HepG2 (cell line): ENCODE measurements around the gene TUBB3. TPM values are rescaled to one million over a fixed set of nuclear protein-coding genes. Genes with fewer than 3 reads are reported as not detected.

Experiments used
- CEBPB ChIP-seq: IDR thresholded peaks from 2 replicates; pipeline ENCODE4 v1.6.1; 2011; ENCODE audit warnings: low read depth, low read length, improper control_type of control experiment, borderline replicate concordance
- E2F1 ChIP-seq: sonication (generic); formaldehyde crosslinking; IDR thresholded peaks from 2 replicates; pipeline ENCODE4 v1.5.0; 2020; ENCODE audit warnings: missing genetic modification reagents
- ETV6 ChIP-seq: sonication (generic); formaldehyde crosslinking; conservative IDR thresholded peaks from 2 replicates; pipeline ENCODE4 v1.4.0; 2020; ENCODE audit warnings: missing genetic modification reagents
- HNF1A ChIP-seq, 2 experiments: sonication (generic) in 1 of 2; formaldehyde crosslinking in 1 of 2; IDR thresholded peaks; 2 replicates each; pipeline versions ENCODE4 v1.4.0 to v1.6.1; 2016 to 2020; ENCODE audit warnings: borderline replicate concordance in 1 of 2, low read depth in 1 of 2, mild to moderate bottlenecking in 1 of 2, missing genetic modification reagents in 1 of 2
- HOXA5 ChIP-seq: sonication (generic); formaldehyde crosslinking; IDR thresholded peaks from 2 replicates; pipeline ENCODE4 v1.4.0; 2020; ENCODE audit warnings: missing genetic modification reagents
- MAFK ChIP-seq, 2 experiments: IDR thresholded peaks in 1 of 2; conservative IDR thresholded peaks in 1 of 2; 2 replicates each; pipeline ENCODE4 v1.6.1; 2011; ENCODE audit warnings: improper control_type of control experiment in 2 of 2, low read length in 2 of 2
- TBP ChIP-seq: sonication (generic); formaldehyde crosslinking; IDR thresholded peaks from 2 replicates; pipeline ENCODE4 v1.5.0; 2020; ENCODE audit warnings: missing genetic modification reagents
- ZNF136 ChIP-seq: sonication (generic); formaldehyde crosslinking; IDR thresholded peaks from 2 replicates; pipeline ENCODE4 v1.8.1; 2022; ENCODE audit warnings: low read depth, mild to moderate bottlenecking, moderate library complexity, missing genetic modification reagents
- ZNF18 ChIP-seq: sonication (generic); formaldehyde crosslinking; IDR thresholded peaks from 2 replicates; pipeline ENCODE4 v1.8.0; 2022; ENCODE audit warnings: mild to moderate bottlenecking, missing genetic modification reagents; ENCODE audit not compliant: insufficient replicate concordance
- ZNF318 ChIP-seq: sonication (generic); formaldehyde crosslinking; IDR thresholded peaks from 2 replicates; pipeline ENCODE4 v1.4.0; 2020; ENCODE audit warnings: mild to moderate bottlenecking, missing genetic modification reagents
- ZNF350 ChIP-seq: sonication (generic); formaldehyde crosslinking; IDR thresholded peaks from 2 replicates; pipeline ENCODE4 v1.4.0; 2020; ENCODE audit warnings: mild to moderate bottlenecking, low read depth, missing genetic modification reagents, borderline replicate concordance
- ZNF468 ChIP-seq: sonication (generic); formaldehyde crosslinking; IDR thresholded peaks from 2 replicates; pipeline ENCODE4 v1.8.0; 2022; ENCODE audit warnings: mild to moderate bottlenecking, moderate library complexity, missing genetic modification reagents
- ZSCAN25 ChIP-seq: sonication (generic); formaldehyde crosslinking; IDR thresholded peaks from 2 replicates; pipeline ENCODE4 v1.8.0; 2022; ENCODE audit warnings: mild to moderate bottlenecking, missing genetic modification reagents
- polyA plus RNA-seq, 8 experiments: library from polyadenylated mRNA; depleted of rRNA in 3 of 8; stranded (reverse) in 7 of 8; unstranded in 1 of 8; fragments of >200 nt; fragmentation: Illumina TruSeq in 4 of 8; extraction: Trizol in 4 of 8; gene quantifications; 2 replicates each; pipeline versions ENCODE4 v1.2.1 to v1.2.3, GENCODE V29; 2011 to 2016; ENCODE audit warnings: low read depth in 4 of 8, missing spikeins in 1 of 8, mixed read lengths in 1 of 8; ENCODE audit not compliant: insufficient read depth in 1 of 8
- total RNA-seq, 5 experiments: library from RNA; depleted of rRNA; stranded (reverse); fragments of >200 nt; fragmentation: Illumina TruSeq; extraction: Trizol; gene quantifications; 2 replicates each; pipeline ENCODE4 v1.2.3, GENCODE V29; 2016; ENCODE audit warnings: low read depth in 1 of 5

The TUBB3 gene
- total and polyA plus RNA-seq, 2 of the 13 experiments (the other 11 are each of a cell fraction or from before 2014, with no cell fraction given) = 110 to 185 TPM

GRCh38 chr16:89922477-89922883, 662 bp upstream of the TUBB3 start (continued):
- TF ChIP-seq ZNF318 (CRISPR knock-in tag) (no peak), ZSCAN25 (CRISPR knock-in tag) (no peak; the same call in 1 of the 2 replicates), CEBPB (no peak), ETV6 (CRISPR knock-in tag) (no peak), ZNF136 (CRISPR knock-in tag) (0 out of 2 replicates have a peak, but pooled peaks have one; percentile 63), TBP (CRISPR knock-in tag) (no peak), HNF1A (IDR thresholded peaks at IDR 0.05; ENCODE audit: low read depth) (no peak), HNF1A (CRISPR knock-in tag; IDR thresholded peaks at IDR 0.05; ENCODE audit: borderline replicate concordance) (0 out of 2 replicates have a peak, but pooled peaks have one; percentile 17), HOXA5 (CRISPR knock-in tag) (peak; percentile 64; the same call in 1 of the 2 replicates), ZNF18 (CRISPR knock-in tag) (peak; percentile 21), ZNF350 (CRISPR knock-in tag) (peak; percentile 54; the same call in 1 of the 2 replicates), ZNF468 (no peak), MAFK (conservative IDR thresholded peaks at IDR 0.05 in 1 of 2, IDR thresholded peaks at IDR 0.05 in 1 of 2; ENCODE audit: low read length in 2 of 2) (no peak), E2F1 (0 out of 2 replicates have a peak, but pooled peaks have one; percentile 38)
